T-helper 22 cell (primary cell): Measurements from ENCODE around the gene PHLDB1.
"Not testable (repeated sequence)": the region's sequence is repeated elsewhere in the genome, so short reads cannot be mapped to it uniquely, and the experiment has no call there.

Source experiments
- DNase-seq: peaks from one replicate; pipeline ENCODE4 v3.0.0-alpha.2; 2020; ENCODE audit warnings: low read depth

PHLDB1 gene

GRCh38 chr11:118607401-118608359, at the start of gene PHLDB1:
PHLDB1 (plus strand) TSS chr11:118607615; CDS start chr11:118613837, 6,222 bp downstream.
- peak; percentile 40 for DNase-seq

GRCh38 chr11:118560806-118561205, 46.6 kb upstream of the PHLDB1 start:
- DNase-seq, result no peak

GRCh38 chr11:118565051-118565450, 42.4 kb upstream of the PHLDB1 start:
- no peak for DNase-seq

GRCh38 chr11:118569670-118570069, 37.7 kb upstream of the PHLDB1 start:
- DNase-seq, result no peak

GRCh38 chr11:118570787-118571186, 36.6 kb upstream of the PHLDB1 start:
- no peak for DNase-seq

- not testable (repeated sequence) for DNase-seq
Measured at GRCh38 chr11:118571701-118572060, 35.7 kb upstream of the PHLDB1 start.

GRCh38 chr11:118572061-118572980, 35.1 kb upstream of the PHLDB1 start, which contains the start of gene ARCN1:
ARCN1 (plus strand) TSS chr11:118572409; CDS start chr11:118572548, 139 bp downstream.
- peak; percentile 69 for DNase-seq

- peak; percentile 32 for DNase-seq
Measured at GRCh38 chr11:118572981-118573550, 34.3 kb upstream of the PHLDB1 start.

- no peak for DNase-seq
Measured at GRCh38 chr11:118574636-118575035, 32.8 kb upstream of the PHLDB1 start.

GRCh38 chr11:118577995-118578394, 29.4 kb upstream of the PHLDB1 start:
- DNase-seq, result not testable (repeated sequence)

GRCh38 chr11:118581057-118581456, 26.4 kb upstream of the PHLDB1 start:
- DNase-seq, result no peak

GRCh38 chr11:118587952-118588351, 19.5 kb upstream of the PHLDB1 start:
- no peak for DNase-seq

- DNase-seq, result no peak
Measured at GRCh38 chr11:118592616-118593367, 14.6 kb upstream of the PHLDB1 start.

GRCh38 chr11:118594984-118595383, 12.4 kb upstream of the PHLDB1 start:
- not testable (repeated sequence) for DNase-seq

GRCh38 chr11:118596224-118597146, 10.9 kb upstream of the PHLDB1 start:
- DNase-seq, result no peak

- DNase-seq, result no peak
Measured at GRCh38 chr11:118597556-118597955, 9.9 kb upstream of the PHLDB1 start.

GRCh38 chr11:118602331-118602730, 5.1 kb upstream of the PHLDB1 start:
- no peak for DNase-seq

GRCh38 chr11:118603709-118604108, 3.7 kb upstream of the PHLDB1 start:
- not testable (repeated sequence) for DNase-seq

GRCh38 chr11:118604566-118604965, 2.8 kb upstream of the PHLDB1 start:
- no peak for DNase-seq
